HepG2 (cell line): ENCODE results near the gene TMEM117. TPM values are rescaled to one million over a fixed set of nuclear protein-coding genes. Genes with fewer than 3 reads are reported as not detected.
A peak's percentile ranks its signal among the peaks of the same experiment; 100 is the strongest.

Source experiments
- ARID2 ChIP-seq: sonication (generic); formaldehyde crosslinking; IDR thresholded peaks from 2 replicates; pipeline ENCODE4 v1.8.1; 2022; ENCODE audit warnings: mild to moderate bottlenecking, missing genetic modification reagents, borderline replicate concordance
- BCL6 ChIP-seq: IDR thresholded peaks from 2 replicates; pipeline ENCODE4 v1.6.1; 2016; ENCODE audit warnings: missing genetic modification reagents, missing compliant biosample characterization
- FLYWCH1 ChIP-seq: sonication (generic); formaldehyde crosslinking; IDR thresholded peaks from 2 replicates; pipeline ENCODE4 v1.8.1; 2023; ENCODE audit warnings: mild to moderate bottlenecking, missing genetic modification reagents
- GLI4 ChIP-seq: sonication (generic); formaldehyde crosslinking; IDR thresholded peaks from 2 replicates; pipeline ENCODE4 v1.5.1; 2020; ENCODE audit warnings: missing genetic modification reagents, mild to moderate bottlenecking, moderate library complexity, borderline replicate concordance
- HHEX ChIP-seq: IDR thresholded peaks from 2 replicates; pipeline ENCODE4 v1.6.1; 2016; ENCODE audit warnings: control low read depth
- HMGA1 ChIP-seq: sonication (generic); formaldehyde crosslinking; conservative IDR thresholded peaks from 2 replicates; pipeline ENCODE4 v1.4.0; 2020; ENCODE audit warnings: missing genetic modification reagents
- ISL2 ChIP-seq: sonication (generic); formaldehyde crosslinking; IDR thresholded peaks from 2 replicates; pipeline ENCODE4 v1.5.0; 2020; ENCODE audit warnings: missing genetic modification reagents
- MED13 ChIP-seq: sonication (generic); formaldehyde crosslinking; IDR thresholded peaks from 2 replicates; pipeline ENCODE4 v1.5.0; 2020; ENCODE audit warnings: missing genetic modification reagents
- NAIF1 ChIP-seq: sonication (generic); formaldehyde crosslinking; IDR thresholded peaks from 2 replicates; pipeline ENCODE4 v1.5.0; 2020; ENCODE audit warnings: mild to moderate bottlenecking, missing genetic modification reagents, borderline replicate concordance
- NFYC ChIP-seq: IDR thresholded peaks from 2 replicates; pipeline ENCODE4 v1.6.1; 2016; ENCODE audit warnings: missing genetic modification reagents, missing compliant biosample characterization
- PLRG1 ChIP-seq: fragments of 450-650 bp; conservative IDR thresholded peaks from 2 replicates; pipeline ENCODE4 v1.6.1; 2016
- REST ChIP-seq, 2 experiments: IDR thresholded peaks; 2 replicates each; pipeline ENCODE4 v1.6.1; 2011 to 2012; ENCODE audit warnings: low read length in 2 of 2, borderline replicate concordance in 1 of 2, low read depth in 1 of 2, mild to moderate bottlenecking in 1 of 2, moderate library complexity in 1 of 2
- RFX1 ChIP-seq: fragments of 450-650 bp; IDR thresholded peaks from 2 replicates; pipeline ENCODE4 v1.6.1; 2017
- U2AF1 ChIP-seq: fragments of 200-400 bp; formaldehyde crosslinking; optimal IDR thresholded peaks from 2 replicates; pipeline ENCODE3; 2017; ENCODE audit warnings: mild to moderate bottlenecking, low read depth, low read length
- WIZ ChIP-seq: sonication (generic); formaldehyde crosslinking; IDR thresholded peaks from 2 replicates; pipeline ENCODE4 v1.5.1; 2020; ENCODE audit warnings: mild to moderate bottlenecking, missing genetic modification reagents
- ZBTB37 ChIP-seq: sonication (generic); formaldehyde crosslinking; IDR thresholded peaks from 2 replicates; pipeline ENCODE4 v1.4.0; 2020; ENCODE audit warnings: mild to moderate bottlenecking, missing genetic modification reagents
- ZBTB7B ChIP-seq: sonication (generic); formaldehyde crosslinking; IDR thresholded peaks from 2 replicates; pipeline ENCODE4 v1.4.0; 2020; ENCODE audit warnings: missing genetic modification reagents
- ZNF205 ChIP-seq: IDR thresholded peaks from 2 replicates; pipeline ENCODE4 v1.6.1; 2018; ENCODE audit warnings: missing biosample characterization, missing genetic modification reagents
- ZNF224 ChIP-seq: sonication (generic); formaldehyde crosslinking; IDR thresholded peaks from 2 replicates; pipeline ENCODE4 v1.5.0; 2020; ENCODE audit warnings: mild to moderate bottlenecking, missing genetic modification reagents
- ZNF484 ChIP-seq: sonication (generic); formaldehyde crosslinking; IDR thresholded peaks from 2 replicates; pipeline ENCODE4 v1.5.1; 2020; ENCODE audit warnings: mild to moderate bottlenecking, low read depth, missing genetic modification reagents, borderline replicate concordance
- ZNF614 ChIP-seq: IDR thresholded peaks from 2 replicates; pipeline ENCODE4 v1.6.1; 2018; ENCODE audit warnings: missing biosample characterization, missing genetic modification reagents, inconsistent platforms, borderline replicate concordance
- ZSCAN31 ChIP-seq: sonication (generic); formaldehyde crosslinking; IDR thresholded peaks from 2 replicates; pipeline ENCODE4 v1.5.0; 2020; ENCODE audit warnings: low read depth, mild to moderate bottlenecking, missing genetic modification reagents
- polyA plus RNA-seq, 8 experiments: library from polyadenylated mRNA; depleted of rRNA in 3 of 8; stranded (reverse) in 7 of 8; unstranded in 1 of 8; fragments of >200 nt; fragmentation: Illumina TruSeq in 4 of 8; extraction: Trizol in 4 of 8; gene quantifications; 2 replicates each; pipeline versions ENCODE4 v1.2.1 to v1.2.3, GENCODE V29; 2011 to 2016; ENCODE audit warnings: low read depth in 4 of 8, missing spikeins in 1 of 8, mixed read lengths in 1 of 8; ENCODE audit not compliant: insufficient read depth in 1 of 8
- total RNA-seq, 5 experiments: library from RNA; depleted of rRNA; stranded (reverse); fragments of >200 nt; fragmentation: Illumina TruSeq; extraction: Trizol; gene quantifications; 2 replicates each; pipeline ENCODE4 v1.2.3, GENCODE V29; 2016; ENCODE audit warnings: low read depth in 1 of 5
- TF ChIP-seq, protein P1 (sequence below): IDR thresholded peaks from 2 replicates; pipeline ENCODE4 v1.6.1; 2018; ENCODE audit warnings: missing genetic modification reagents
- TF ChIP-seq, protein P2 (sequence below): sonication (generic); formaldehyde crosslinking; IDR thresholded peaks from 2 replicates; pipeline ENCODE4 v1.9.0; 2022; ENCODE audit warnings: missing genetic modification reagents, mild to moderate bottlenecking, borderline replicate concordance

TMEM117 gene
- total and polyA plus RNA-seq, 2 of the 13 experiments (the other 11 are each of a cell fraction or from before 2014, with no cell fraction given): 2.8 to 8.5 TPM

- no peak for TF ChIP-seq BCL6 (CRISPR knock-in tag)
- TF ChIP-seq, protein P1, sequence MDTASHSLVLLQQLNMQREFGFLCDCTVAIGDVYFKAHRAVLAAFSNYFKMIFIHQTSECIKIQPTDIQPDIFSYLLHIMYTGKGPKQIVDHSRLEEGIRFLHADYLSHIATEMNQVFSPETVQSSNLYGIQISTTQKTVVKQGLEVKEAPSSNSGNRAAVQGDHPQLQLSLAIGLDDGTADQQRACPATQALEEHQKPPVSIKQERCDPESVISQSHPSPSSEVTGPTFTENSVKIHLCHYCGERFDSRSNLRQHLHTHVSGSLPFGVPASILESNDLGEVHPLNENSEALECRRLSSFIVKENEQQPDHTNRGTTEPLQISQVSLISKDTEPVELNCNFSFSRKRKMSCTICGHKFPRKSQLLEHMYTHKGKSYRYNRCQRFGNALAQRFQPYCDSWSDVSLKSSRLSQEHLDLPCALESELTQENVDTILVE (CRISPR knock-in tag): no peak
- TF ChIP-seq NAIF1: no peak
- TF ChIP-seq MED13 (CRISPR knock-in tag): 0 out of 2 replicates have a peak, but pooled peaks have one; percentile 28
- TF ChIP-seq, protein P2, sequence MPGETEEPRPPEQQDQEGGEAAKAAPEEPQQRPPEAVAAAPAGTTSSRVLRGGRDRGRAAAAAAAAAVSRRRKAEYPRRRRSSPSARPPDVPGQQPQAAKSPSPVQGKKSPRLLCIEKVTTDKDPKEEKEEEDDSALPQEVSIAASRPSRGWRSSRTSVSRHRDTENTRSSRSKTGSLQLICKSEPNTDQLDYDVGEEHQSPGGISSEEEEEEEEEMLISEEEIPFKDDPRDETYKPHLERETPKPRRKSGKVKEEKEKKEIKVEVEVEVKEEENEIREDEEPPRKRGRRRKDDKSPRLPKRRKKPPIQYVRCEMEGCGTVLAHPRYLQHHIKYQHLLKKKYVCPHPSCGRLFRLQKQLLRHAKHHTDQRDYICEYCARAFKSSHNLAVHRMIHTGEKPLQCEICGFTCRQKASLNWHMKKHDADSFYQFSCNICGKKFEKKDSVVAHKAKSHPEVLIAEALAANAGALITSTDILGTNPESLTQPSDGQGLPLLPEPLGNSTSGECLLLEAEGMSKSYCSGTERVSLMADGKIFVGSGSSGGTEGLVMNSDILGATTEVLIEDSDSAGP (CRISPR knock-in tag): peak; percentile 34; the same call in 1 of the 2 replicates
- no peak for TF ChIP-seq RFX1
- no peak for TF ChIP-seq ZNF614 (CRISPR knock-in tag)
- no peak for TF ChIP-seq ISL2 (CRISPR knock-in tag)
- TF ChIP-seq HHEX (CRISPR knock-in tag): no peak
- TF ChIP-seq WIZ (CRISPR knock-in tag): no peak
- 0 out of 2 replicates have a peak, but pooled peaks have one; percentile 39 for TF ChIP-seq ARID2 (CRISPR knock-in tag)
- no peak for TF ChIP-seq ZBTB37 (CRISPR knock-in tag)
- no peak for TF ChIP-seq HMGA1 (CRISPR knock-in tag)
- no peak for TF ChIP-seq PLRG1
- TF ChIP-seq REST (IDR thresholded peaks at IDR 0.05; ENCODE audit: borderline replicate concordance in 1 of 2, low read depth in 1 of 2, low read length in 2 of 2): no peak
- TF ChIP-seq GLI4 (CRISPR knock-in tag): no peak
- TF ChIP-seq ZNF224 (CRISPR knock-in tag): no peak
- TF ChIP-seq ZSCAN31: peak; percentile 45; the same call in 1 of the 2 replicates
- TF ChIP-seq U2AF1: no peak
- no peak for TF ChIP-seq ZBTB7B (CRISPR knock-in tag)
- no peak for TF ChIP-seq NFYC (CRISPR knock-in tag)
- no peak for TF ChIP-seq ZNF205 (CRISPR knock-in tag)
- TF ChIP-seq FLYWCH1 (CRISPR knock-in tag): no peak
- no peak for TF ChIP-seq ZNF484 (CRISPR knock-in tag)
These were observed at the start of gene TMEM117 (continued) for GRCh38 chr12:43835656-43836474.
